GM21526 (cell line): ENCODE measurements around the gene CDC14B.
"Not testable (repeated sequence)": the region's sequence is repeated elsewhere in the genome, so short reads cannot be mapped to it uniquely, and the experiment has no call there.

ENCODE experiments used
- ATAC-seq: cut with Tn5 transposase; IDR thresholded peaks from one replicate; pipeline ENCODE4 v1.9.1; 2021; ENCODE audit warnings: moderate library complexity; ENCODE audit not compliant: unreplicated experiment, low FRiP score

The CDC14B gene

DNA sequence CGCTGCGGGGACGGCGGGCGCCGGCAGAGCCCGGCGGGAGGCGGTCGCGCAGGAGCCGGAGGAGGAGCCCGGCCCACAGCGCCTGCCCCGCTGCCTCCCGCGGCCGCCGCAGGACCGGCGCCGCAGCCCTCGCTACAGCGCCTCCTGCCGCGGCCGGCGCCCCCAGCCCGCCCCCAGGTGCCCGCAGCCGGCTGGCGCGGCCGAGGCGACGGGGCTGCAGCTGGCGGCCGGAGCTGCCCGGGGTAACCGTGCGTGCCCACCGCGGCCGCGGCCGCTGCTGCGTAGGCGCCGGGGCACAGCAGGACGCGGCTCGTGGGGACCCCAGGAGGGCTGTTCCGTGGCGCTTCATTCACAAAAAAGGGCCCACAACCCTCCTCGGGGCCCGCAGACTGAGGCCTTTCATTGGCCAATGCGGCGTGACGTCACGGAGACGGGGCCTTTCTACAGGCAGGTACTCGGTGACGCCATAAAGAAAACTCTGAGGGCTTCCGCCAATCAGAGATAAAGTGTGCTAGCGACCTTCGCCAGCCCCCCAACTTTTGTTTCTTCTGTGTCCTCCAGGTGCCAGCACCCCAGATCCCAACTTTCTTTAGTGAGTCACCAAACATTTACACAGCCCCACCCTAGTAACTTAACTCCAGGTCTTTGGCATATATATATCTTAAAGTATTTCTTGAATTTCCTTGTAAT lies at the start of gene CDC14B:
Gene CDC14B, minus strand, starts transcription at position 353 of the 690 bp plus-strand sequence. CDS start 465 bp downstream, outside the sequence.
- ATAC-seq: peak; percentile 63

DNA sequence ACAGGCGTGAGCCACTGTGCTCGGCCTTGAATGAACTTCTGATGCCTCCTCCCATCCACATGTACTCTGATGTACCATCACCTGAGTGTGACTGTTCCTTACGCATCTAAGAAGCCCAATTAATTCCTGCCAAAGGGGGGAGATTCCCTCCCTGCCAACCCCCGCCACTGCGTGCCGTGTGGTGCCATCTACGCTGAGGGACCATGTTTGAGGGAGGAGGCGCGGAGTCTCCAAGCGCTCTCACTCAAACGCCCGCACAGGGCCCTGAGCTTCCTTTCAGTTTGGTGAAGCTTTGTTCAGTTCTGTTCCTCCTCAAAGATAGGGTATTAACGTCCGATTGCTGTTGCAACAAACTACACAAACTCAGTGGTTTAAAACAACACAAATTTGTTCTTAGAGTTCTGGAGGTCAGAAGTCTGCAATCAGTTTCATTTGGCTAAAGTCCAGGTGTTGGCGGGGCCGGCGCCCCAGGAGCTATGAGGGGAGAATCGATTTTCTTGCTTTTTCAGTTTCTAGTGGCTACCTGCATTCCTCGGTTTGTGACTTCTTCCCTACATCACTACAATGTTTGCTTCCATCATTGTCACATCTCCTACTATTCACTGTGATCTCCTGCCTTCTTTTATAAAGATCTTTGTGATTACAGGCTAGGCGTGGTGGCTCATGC lies 49.4 kb upstream of the CDC14B start:
- ATAC-seq: no peak

DNA sequence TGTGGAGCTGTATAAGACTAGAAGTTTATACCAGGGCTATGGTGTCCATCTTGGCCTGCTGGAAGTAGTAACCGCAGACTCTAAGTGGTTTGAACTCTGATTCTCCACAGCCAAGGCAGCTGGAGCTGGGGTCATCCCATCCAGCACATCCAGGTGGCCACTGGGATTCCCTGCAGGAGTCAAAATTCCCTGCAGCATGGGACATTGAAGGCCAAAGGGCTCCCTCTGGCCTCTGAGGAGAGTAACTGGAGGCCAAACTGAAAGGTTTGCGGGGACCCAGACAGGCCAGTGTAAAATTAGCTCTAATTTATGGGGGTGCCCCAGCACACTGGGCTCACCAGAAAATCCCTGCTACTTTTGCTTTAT lies 47.7 kb upstream of the CDC14B start:
- no peak for ATAC-seq

DNA sequence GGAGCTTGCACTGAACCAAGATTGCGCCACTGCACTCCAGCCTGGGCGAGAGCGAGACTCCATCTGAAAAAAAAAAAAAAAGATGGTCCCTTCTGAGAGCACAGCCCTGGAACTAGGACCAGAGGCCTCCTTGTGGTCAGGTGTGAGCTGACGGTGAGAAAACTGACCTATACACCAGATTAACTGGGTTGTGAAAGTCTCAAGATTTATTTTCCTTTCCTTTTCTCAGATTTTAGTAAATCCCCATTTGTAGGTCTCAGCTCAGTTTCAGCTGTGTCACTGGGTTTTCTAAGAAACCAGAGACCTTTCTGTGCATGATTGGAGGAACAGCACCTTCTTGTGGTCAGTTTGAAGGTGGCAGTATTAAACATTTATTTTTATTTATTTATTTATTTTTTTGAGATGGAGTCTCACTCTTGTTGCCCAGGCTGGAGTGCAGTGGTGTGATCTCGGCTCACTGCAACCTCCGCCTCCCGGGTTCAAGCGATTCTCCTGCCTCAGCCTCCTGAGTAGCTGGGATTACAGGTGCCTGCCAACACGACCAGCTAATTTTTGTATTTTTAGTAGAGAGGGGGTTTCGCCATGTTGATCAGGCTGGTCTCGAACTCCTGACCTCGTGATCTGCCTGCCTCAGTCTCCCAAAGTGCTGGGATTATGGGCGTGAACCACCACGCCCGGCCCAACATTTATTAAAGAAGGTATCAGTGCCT lies 47.2 kb upstream of the CDC14B start:
- not testable (repeated sequence) for ATAC-seq

DNA sequence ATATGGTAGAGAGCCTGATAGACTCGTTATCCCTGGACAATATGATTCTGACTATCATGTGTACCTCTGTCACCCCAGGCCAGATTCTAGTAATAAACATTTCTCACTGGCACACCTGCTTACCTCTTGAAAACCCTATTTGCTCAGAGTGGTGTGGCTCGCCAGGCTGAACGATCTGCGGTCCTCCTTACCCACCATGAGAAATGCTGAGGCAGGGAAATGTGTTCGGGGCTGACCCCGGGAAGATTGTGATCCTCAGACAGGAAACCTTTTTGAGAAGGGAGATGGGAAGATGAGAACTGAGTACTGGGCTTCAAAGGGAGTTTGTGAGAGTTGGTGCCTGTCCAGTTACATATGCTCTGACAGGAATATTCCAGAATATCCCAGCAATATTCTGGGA lies 46.1 kb upstream of the CDC14B start:
- no peak for ATAC-seq

DNA sequence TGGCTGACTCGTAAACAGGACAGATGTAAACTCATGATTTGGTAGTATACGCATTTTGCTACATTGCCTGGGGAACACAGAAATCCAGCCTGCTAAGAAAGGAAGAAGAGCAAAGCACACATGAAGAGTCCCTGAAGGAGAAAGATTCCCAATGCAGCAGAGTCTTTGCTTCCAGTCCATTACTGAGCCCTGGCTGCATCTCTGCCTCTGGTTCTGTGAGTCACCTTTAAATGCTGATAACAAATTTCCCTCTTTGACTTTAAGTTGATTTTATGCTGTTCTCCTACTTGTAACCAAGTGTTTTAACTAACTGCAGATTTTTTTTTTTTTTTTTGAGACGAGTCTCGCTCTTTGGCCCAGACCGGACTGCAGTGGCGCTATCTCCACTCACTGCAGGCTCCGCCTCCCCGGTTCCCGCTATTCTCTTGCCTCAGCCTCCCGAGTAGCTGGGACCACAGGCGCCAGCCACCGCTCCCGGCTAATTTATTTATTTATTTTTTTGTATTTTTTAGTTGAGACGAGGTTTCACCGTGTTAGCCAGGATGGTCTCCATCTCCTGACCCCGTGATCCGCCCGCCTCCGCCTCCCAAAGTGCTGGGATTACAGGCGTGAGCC lies 44.0 kb upstream of the CDC14B start:
- no peak for ATAC-seq

DNA sequence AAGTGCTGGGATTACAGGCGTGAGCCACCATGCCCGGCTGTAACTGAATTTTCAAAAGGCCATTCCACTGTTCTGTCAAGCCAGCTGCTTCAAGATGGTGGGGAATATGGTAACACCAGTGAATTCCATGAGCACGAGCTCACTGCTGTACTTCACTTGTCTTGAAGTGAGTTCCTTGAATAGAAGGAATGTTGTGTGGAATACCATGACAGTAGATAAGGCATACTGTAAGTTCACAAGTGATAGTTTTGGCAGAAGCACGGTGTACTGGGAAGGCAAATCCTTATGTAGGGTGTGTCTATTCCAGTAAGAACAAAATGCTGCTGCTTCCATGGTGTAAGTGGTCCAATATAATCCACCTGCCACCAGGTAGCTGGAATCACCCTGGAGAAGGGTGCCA lies 42.1 kb upstream of the CDC14B start:
- ATAC-seq: no peak

DNA sequence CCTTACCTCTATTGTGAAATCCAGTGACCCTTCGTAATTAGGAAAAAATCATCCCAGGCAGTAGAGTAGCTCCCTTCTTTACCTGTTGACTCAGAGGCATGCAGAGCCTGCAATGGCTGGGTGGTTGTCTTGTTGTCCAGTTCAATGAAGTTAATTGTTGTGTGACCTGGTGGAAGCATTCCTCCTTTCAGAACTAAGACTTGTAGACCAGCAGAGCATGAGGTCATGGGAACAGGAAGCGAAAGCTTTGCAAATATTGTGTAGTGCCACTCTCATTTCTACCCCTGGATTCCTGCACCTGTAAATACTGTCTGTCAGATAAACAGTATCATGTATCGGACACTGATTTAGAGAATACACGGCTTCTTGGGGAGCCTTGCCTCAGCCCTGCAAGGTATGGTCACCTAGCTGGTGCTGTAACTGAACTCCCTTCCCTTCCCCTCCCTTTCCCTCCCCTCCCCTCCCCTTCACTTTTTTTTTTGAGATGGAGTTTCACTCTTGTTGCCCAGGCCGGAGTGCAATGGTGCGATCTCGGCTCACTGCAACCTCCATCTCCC lies 41.1 kb upstream of the CDC14B start:
- no peak for ATAC-seq

DNA sequence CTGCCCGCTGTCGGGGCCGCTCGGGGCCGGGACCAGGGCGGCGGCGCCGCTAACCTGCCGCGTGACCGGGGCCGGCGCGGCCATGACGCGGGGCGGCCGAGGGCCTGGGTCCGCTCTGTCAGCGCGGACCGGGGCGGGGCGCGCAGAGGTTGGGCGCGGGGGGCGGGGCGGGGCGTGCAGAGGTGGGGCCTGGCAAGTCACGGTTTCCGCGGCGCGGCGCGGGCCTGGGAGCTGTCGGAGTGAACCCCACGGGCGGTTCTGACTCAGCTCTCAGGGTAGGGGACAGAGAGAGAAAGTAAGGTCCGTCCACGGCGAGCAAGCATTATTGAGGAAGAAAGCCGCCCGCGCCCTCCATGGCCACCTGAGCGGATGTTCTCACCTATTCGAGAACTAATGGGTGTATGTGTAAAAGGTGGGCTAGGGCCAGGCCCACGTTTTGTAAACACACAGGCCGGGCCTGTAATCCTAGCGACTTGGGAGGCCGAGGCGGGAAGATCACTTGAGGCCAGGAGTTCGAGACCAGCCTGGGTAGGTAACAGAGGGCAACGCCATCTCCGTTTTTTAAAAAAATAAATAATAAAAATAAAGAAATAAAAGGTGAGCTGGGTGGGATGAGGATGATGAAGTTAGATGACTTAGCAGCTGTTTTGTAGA lies 35.7 kb upstream of the CDC14B start, which contains the start of gene PRXL2C:
Gene PRXL2C, minus strand, starts transcription at position 120 of the 654 bp plus-strand sequence. Its CDS starts 36 bp downstream, at position 84.
- ATAC-seq: peak; percentile 65

DNA sequence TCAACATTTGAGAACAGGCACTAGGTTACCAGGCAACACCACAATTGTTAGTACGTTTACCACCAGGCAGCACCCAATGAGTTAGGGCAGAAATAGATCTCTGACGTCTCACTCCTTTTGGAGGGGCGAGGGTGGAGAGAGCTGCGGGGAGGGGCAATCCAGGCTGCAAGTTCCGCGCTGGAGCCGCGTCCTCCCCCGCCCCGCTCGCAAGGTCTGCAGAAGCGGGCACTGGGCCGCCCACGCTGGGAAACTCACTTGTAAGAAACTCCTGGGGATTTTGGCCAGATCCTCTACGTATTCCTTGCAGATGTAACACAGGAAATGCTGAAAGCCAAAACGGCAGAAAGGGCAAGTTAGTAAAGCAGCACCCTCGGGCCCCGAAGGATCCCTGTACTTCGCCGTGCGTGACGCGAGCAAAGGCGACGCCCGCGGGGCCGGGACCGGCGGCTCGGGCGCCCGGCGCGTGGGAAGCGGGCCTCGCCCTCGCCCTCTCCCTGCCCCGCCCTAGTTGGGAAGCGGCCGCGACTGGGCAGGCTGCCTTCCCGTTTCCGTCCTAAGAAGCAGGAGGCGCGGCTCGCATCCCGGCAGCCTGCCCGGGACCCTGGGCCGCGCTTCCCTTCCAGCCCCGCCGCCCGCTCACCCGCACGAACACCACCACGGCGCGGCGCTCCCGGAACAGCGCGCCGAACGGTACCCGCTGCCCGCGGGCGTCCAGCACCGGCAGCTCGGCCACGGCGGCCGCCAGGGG lies 35.0 kb upstream of the CDC14B start:
- peak; percentile 48 for ATAC-seq

DNA sequence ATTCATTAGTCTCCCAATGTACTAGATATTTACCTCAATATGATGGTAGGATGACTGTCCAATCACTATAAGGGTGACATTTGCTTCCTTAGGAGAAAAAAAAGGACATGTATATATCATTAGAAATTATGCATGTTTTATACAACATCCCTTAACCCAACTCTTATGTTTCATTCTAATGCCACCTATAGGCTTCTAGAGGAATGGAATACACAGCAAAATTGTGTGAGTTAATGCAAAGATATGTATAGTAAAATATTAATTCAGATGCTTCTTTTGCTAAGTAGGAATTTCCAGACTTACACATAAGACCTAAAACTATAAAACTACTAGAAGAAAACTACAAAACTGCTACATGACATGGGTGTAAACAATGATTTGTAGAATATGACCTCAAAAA lies 32.0 kb upstream of the CDC14B start:
- no peak for ATAC-seq

DNA sequence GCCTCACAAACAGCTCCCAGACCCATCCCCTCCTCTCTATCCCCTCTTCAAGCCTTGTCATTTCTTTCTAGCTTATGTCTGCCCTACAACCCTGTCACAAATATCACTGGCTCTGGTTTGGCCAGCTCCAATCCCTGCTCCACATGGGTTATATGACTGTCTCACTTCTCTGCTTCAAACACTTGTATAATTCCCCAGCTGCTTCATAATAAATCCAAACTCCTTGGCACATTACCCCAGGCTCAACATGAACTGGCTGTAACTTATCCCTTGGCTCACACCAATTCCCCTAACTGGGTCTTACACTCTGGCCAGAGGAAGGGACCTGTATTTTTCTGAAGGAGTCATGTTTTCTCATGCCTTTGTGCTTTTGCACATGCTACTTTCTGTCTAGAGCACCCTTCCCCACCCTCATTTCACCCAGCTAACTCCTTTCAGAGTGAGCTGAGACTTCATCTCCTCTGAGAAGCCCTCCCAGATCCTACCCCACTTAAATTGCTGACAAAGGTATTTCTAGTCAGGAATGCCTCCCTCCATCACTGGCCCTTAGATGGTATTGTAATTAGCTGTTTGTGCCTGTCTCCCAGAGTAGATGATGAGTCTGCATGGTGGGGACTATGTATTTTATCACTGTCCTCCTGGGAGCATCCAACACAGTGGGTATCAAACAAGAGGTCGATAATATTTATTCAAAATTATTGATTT lies 30.1 kb upstream of the CDC14B start:
- ATAC-seq: no peak

DNA sequence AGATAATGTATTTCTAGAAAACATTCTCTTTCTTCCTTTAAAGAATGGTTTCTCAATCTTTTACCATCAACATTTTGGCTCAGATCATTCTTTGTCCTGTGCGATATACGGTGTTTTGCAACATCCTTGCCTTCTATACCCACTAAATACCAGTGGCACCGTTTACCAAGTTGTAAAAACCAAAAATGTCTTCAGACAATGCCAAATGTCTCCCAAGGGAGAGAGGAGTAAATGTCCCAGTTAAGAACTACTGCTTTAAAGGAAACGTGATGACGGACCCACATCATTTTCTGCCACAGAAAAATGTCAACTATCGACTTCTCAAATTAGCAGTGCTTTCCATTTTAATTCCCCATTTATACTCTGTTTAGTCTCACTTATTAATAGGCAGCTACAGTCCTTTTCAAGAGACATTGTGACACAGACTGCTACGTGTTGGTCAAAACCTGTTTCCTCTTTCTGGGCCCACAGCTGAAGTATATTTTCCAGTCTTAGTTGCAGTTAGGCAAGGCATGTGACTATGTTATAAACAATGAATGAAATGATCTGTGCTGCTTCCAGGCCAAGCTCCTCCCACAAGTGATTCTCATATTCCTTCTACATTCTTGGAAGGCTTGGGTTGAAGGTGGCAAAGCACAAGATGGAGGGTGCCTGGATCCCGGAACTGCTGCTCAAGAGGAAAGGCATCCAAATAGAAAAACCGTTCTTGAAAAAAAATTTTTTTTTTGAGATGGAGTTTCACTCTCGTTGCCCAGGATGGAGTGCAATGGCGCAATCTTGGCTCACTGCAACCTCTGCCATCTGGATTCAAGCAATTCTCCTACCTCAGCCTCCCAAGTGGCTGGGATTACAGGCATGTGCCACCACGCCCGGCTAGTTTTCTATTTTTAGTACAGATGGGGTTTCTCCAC lies 26.7 kb upstream of the CDC14B start:
- no peak for ATAC-seq

DNA sequence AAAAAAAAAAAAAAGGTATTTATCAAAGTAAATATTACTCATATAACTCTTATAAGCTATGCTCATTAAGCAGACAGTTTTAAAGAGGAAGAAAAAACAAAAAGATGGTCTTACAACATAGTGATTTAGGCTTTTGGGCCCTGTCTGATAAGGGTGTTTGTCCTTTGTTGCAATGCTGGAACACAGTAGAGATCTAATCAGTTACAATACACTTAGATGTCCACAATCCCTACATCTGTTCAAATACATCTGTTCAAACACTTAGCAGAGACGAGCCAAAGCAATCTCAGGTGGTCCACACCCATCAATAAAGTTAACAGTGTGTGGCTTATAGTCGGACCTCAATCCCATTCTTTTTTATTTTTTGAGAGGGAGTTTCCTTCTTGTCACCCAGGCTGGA lies 24.5 kb upstream of the CDC14B start:
- ATAC-seq: no peak

DNA sequence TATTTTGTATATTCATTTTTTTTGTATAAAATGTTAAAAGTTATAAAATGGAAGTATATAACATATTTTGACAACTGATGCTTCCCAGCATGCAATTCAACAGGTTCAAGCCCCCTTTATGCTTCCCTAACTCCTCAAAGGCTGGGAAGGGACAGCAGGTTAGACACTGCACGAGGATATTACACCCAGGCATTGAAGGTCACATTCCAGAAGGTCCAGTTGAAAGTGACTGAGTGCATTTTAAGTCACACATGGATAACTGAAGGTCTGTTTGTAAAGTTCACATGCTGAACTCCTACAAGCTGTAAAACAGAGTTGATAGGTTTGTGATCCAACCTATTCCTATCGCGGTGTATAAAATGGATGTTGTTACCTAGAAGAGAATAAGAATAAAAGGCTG lies 21.9 kb upstream of the CDC14B start:
- no peak for ATAC-seq

DNA sequence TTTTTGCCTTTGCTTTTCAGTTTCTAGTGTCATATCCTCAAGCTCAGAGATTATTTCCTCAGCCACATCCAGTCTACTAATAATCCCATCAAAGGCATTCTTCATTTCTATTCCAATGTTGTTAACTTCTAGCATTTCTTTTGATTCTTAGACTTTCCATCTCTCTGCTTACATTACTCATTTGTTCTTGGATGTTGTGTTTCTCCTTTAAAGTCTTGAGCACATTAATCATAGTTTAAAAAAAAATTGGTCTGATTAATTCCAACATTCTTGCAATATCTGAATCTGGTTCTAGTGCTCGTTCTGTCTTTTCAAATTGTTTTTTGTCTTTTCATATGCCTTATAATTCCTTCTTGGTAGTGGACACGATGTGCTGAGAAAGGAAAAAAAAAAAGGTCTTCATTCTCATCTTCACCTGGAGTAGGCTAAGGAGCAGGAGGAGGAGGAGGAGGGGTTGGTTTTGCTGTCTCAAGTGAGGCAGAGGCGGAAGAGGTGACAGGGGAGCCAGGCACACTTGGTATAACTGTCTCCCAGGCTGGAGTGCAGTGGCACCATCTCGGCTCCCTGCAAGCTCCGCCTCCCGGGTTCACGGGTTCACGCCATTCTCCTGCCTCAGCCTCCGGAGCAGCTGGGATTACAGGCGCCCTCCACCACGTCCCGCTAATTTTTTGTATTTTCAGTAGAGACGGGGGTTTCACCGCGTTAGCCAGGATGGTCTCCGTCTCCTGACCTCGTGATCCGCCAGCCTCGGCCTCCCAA lies 19.1 kb upstream of the CDC14B start:
- ATAC-seq: no peak

DNA sequence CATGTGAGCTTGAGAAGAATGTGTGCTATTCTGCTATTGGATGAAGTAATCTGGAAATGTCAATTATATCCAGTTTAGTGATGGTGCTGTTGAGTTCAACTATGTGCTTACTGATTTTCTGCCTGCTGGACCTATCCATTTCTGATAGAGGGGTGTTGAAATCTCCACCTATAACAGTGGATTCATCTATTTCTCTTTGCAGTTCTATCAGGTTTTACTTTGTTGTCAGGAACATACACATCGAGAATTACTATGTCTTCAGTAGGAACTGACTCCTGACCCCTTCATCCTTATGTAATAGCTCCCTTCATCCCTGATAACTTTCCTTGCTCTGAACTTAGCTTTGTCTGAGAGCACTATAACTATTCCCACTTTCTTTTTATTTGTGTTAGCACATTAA lies 16.7 kb upstream of the CDC14B start:
- no peak for ATAC-seq
